Right lobe of liver (tissue), 6 donors: ENCODE data around the gene NRXN2. TPM values are rescaled to one million over a fixed set of nuclear protein-coding genes. Genes with fewer than 3 reads are reported as not detected.
"Not testable (repeated sequence)": the region's sequence is repeated elsewhere in the genome, so short reads cannot be mapped to it uniquely, and the experiment has no call there.

Experiments used
- ATAC-seq, 4 donors: fragments of 200-7000 bp; cut with Tn5 transposase; one replicate each; pipeline ENCODE4 v1.9.1; 2020; ENCODE audit warnings: mild to moderate bottlenecking in 4 of 4, moderate library complexity in 4 of 4
- DNase-seq, 3 donors: peaks; one replicate each; pipeline ENCODE4 v3.0.0-alpha.2; 2020
- H3K27ac ChIP-seq, 3 donors: fragments of 200-600 bp; one replicate each; pipeline ENCODE4 v1.8.0; 2022
- H3K27me3 ChIP-seq, 2 donors: fragments of 200-600 bp; one replicate each; pipeline ENCODE4 v1.8.0; 2022
- H3K36me3 ChIP-seq, 4 donors: fragments of 200-600 bp; sonication (generic) in 1 of 4; one replicate each; pipeline versions ENCODE4 v1.5.1 to v1.8.0; 2017 to 2022; ENCODE audit warnings: control low read depth in 1 of 4
- H3K4me1 ChIP-seq, 4 donors: fragments of 200-600 bp; sonication (generic) in 1 of 4; one replicate each; pipeline versions ENCODE4 v1.5.1 to v1.8.0; 2017 to 2022; ENCODE audit warnings: control low read depth in 1 of 4
- H3K4me3 ChIP-seq, 3 donors: fragments of 200-600 bp; one replicate each; pipeline ENCODE4 v1.8.0; 2022
- H3K9me3 ChIP-seq, 4 donors: fragments of 200-600 bp; sonication (generic) in 1 of 4; one replicate each; pipeline versions ENCODE4 v1.5.1 to v1.8.0; 2017 to 2022; ENCODE audit warnings: control low read depth in 1 of 4
- POLR2A ChIP-seq: fragments of 450-650 bp; IDR thresholded peaks from one replicate; pipeline ENCODE4 v1.6.1; 2017; ENCODE audit warnings: antibody characterized with exemption, mild to moderate bottlenecking
- WGBS: methylation state at CpG from one replicate; pipeline ENCODE4 v1.1.6; 2018; ENCODE audit warnings: low coverage, low lambda C conversion rate; ENCODE audit not compliant: insufficient coverage; ENCODE audit errors: missing lambda C conversion rate; 5-methylcytosine and 5-hydroxymethylcytosine counted together
- intact Hi-C, 2 donors: fragments of 100-400 bp; cut with DNase I; formaldehyde crosslinking; loops; one replicate each; pipeline versions ENCODE4 v1.11.2 to v1.14.1; 2022
- total RNA-seq, 6 experiments: library from RNA; depleted of rRNA in 2 of 6; stranded (reverse); fragments of >200 nt in 2 of 6; fragmentation: NEBNext Ultra II Directional in 3 of 6; extraction: Animal tissue kit (Norgen Biotek cat#: 25700) in 3 of 6; gene quantifications; one replicate each; pipeline versions ENCODE4 v1.1.0 to v1.2.4, GENCODE V29; 2016 to 2023
- TF ChIP-seq, protein P1 (sequence below), 4 donors: fragments of 200-600 bp in 3 of 4; fragments of 450-650 bp in 1 of 4; IDR thresholded peaks; one replicate each; pipeline versions ENCODE4 v1.5.1 to v1.8.0; 2016 to 2022; ENCODE audit warnings: antibody characterized with exemption in 4 of 4, mild to moderate bottlenecking in 2 of 4
- donor health status: DM: no; HTN: yes; CAD: no.
- donor health status: DM: no; HTN: no; CAD: no.
- donor health status: DM: no; HTN: no; CAD: no.
- donor health status: DM: no; HTN: yes; CAD: no.
- donor health status: DM: no; HTN: yes; CAD: no.

NRXN2 gene
- total RNA-seq, 6 experiments from 2014 or later = 1.6 to 7.7 (median 2.3) TPM

DNA sequence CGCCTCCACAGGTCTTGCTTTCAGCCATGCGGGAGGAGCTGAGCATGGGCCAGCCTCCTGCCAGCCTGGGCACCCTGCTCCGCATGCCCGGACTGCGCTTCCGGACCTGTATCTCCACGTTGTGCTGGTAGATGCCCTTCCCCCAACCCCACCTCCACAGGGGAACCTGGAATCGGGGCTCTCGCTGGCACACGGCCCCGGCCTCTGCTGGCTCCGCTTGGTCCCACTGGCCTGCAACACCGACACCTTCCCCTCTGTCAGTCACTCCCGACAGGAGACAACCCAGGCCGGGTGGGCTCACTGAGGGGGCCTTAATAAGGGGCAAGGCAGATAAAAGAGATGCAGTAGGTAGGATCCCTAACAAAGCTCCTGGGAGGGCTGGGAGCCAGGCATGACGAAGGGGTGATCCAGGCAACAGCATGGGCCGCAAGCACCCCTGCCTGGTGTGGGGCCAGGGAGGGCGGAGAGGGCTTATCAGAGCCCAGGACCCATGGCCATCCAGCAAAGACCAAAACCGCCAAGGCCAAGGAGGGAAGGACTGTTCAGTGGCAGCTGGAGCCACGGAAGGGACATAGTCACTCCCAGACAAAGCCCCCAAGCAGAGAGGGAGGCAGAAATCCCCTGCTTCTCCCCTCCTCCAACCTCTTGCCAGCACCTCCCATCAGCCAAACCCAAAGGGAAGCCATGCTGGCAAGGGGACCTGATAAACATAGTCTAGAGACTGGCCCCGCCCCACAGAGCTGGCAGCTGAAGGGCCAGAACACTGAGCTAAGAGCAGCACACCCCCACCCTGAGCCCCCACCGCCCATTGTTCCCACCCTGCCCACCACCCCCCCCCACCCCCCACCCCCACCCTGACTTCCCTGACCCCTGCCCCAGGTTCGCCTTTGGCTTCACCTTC, 124.0 kb downstream of the NRXN2 start:
- WGBS = 76% methylated on average over 11 of the region's 23 CpGs
- Histone ChIP-seq H3K4me1 (no peaks in the 10 kb centered on the region), H3K4me3 (no peak overlapping the region), H3K9me3 (no peaks in the 10 kb centered on the region), H3K27me3 (no peaks in the 10 kb centered on the region), H3K27ac (no peak overlapping the region), H3K36me3 (no peaks in the 10 kb centered on the region)
- intact Hi-C loops = no loop called here
- DNase-seq (peak in 2 of 3 donors; percentile 5 to 43), ATAC-seq (no peak)
- TF ChIP-seq POLR2A = no peak
- TF ChIP-seq, protein P1, sequence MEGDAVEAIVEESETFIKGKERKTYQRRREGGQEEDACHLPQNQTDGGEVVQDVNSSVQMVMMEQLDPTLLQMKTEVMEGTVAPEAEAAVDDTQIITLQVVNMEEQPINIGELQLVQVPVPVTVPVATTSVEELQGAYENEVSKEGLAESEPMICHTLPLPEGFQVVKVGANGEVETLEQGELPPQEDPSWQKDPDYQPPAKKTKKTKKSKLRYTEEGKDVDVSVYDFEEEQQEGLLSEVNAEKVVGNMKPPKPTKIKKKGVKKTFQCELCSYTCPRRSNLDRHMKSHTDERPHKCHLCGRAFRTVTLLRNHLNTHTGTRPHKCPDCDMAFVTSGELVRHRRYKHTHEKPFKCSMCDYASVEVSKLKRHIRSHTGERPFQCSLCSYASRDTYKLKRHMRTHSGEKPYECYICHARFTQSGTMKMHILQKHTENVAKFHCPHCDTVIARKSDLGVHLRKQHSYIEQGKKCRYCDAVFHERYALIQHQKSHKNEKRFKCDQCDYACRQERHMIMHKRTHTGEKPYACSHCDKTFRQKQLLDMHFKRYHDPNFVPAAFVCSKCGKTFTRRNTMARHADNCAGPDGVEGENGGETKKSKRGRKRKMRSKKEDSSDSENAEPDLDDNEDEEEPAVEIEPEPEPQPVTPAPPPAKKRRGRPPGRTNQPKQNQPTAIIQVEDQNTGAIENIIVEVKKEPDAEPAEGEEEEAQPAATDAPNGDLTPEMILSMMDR (IDR thresholded peaks at IDR 0.05) = no peak

DNA sequence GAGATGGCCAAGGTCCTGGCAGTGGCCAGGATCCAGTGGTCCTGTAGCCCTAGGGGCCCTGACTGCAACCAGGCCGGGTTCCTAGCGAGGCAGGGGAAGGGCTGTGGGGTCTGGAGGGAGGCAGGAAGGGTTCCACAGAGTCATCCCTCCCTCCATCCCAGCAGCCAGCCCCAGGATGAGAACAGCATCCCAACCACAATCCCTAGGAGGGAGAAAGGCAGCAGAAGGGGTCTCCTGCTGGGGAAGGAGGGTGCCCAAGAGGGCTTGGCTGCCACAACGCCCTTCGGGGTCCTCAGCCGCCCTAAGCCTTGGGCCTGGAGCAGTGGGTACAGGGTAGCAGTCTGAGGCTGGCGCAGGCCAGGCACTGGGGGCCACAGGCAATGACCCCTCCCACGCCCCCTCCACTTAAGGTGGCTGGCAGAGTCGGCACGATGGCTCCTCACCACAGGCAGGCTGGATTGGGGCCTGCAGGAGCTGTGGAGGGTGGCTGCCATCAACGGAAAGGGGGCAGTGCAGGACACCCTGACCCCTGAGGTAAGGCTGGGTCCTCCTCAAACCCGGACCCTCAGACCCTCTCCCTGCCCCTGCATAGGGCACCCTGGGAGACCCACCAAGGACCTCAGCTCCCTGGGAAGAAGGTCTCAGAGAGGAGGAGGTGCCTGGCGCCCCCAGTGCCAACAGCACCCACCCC, 124.7 kb downstream of the NRXN2 start:
- Histone ChIP-seq H3K9me3 (no peaks in the 10 kb centered on the region), H3K36me3 (no peaks in the 10 kb centered on the region), H3K27ac (no peak overlapping the region), H3K4me1 (no peaks in the 10 kb centered on the region), H3K4me3 (no peak overlapping the region), H3K27me3 (no peaks in the 10 kb centered on the region)
- 100% methylated on average over 2 of the region's 12 CpGs for WGBS
- TF ChIP-seq, protein P1 (IDR thresholded peaks at IDR 0.05) = no peak
- TF ChIP-seq POLR2A = no peak
- DNase-seq (peak in 2 of 3 donors; percentile 12 to 35), ATAC-seq (no peak)
- intact Hi-C loops = no loop called here

DNA sequence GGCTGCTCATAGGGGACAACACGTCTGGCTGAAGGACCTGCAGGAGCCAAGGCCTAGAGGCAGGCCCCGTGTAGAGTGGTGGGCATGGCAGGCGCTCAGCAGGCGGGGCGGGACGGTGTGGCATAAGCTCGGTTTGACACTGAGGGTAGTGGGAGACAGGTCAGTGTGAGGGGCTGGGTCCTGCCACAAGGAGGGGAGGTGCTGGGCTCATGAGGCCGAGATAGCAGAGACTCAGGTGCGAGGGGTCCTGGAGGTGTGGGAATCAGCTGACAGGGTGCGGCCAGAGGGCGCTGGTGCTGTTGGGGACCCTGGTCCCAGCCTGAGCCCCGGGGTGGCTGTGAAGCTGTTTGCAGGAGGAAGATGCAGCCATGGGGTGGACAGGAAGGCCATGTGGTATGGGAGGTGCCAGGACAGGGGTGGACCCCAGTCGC, 125.3 kb downstream of the NRXN2 start:
- DNase-seq = peak in 2 of 3 donors; percentile 11 to 46
- Histone ChIP-seq H3K27ac (no peak overlapping the region), H3K4me1 (no peaks in the 10 kb centered on the region), H3K36me3 (no peaks in the 10 kb centered on the region), H3K4me3 (no peak overlapping the region), H3K9me3 (no peaks in the 10 kb centered on the region), H3K27me3 (no peaks in the 10 kb centered on the region)
- TF ChIP-seq, protein P1 (IDR thresholded peaks at IDR 0.05) = no peak
- TF ChIP-seq POLR2A = no peak
- 80% methylated on average over 4 of the region's 13 CpGs for WGBS
- intact Hi-C loops = no loop called here
- ATAC-seq = no peak

DNA sequence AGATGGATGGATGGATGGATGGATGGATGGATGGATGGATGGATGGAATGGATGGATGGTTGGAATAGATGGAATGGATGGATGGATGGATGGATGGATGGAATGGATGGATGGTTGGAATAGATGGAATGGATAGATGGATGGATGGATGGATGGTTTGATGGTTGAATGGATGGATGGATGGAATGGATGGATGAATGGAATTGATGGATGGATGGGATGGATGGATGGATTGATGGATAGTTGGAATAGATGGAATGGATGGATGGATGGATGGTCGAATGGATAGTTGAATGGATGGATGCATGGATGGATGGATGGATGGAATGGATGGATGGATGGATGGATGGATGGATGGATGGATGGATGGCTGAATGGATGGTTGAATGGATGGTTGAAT, 127.1 kb downstream of the NRXN2 start:
- H3K9me3 ChIP-seq, DNase-seq, H3K4me3 ChIP-seq, ATAC-seq, H3K36me3 ChIP-seq, H3K4me1 ChIP-seq, H3K27ac ChIP-seq, intact Hi-C loops, H3K27me3 ChIP-seq: not testable (repeated sequence)
- WGBS = 60% methylated on average over 1 of the region's 1 CpG
